ENCODE results near the gene EIF2A.
"Not testable (repeated sequence)": the region's sequence is repeated elsewhere in the genome, so short reads cannot be mapped to it uniquely, and the experiment has no call there.

- not testable (repeated sequence) for TF ChIP-seq EZH2phosphoT487 (IDR thresholded peaks at IDR 0.05; ENCODE audit: insufficient read depth, low read depth); EZH2 (IDR thresholded peaks at IDR 0.05; ENCODE audit: insufficient read depth, poor library complexity, severe bottlenecking)
Measured at GRCh38 chr3:150622955-150623354, 76.4 kb downstream of the EIF2A start.
